Cardiac fibroblast (primary cell): ENCODE results near the gene PEPD.

Experiments
- DNase-seq, 2 donors: peaks; one replicate each; pipeline versions ENCODE4 v3.0.0 to v3.0.0-alpha.2; 2010; ENCODE audit warnings: low read depth in 2 of 2
- H3K4me3 ChIP-seq, 2 donors: replicated peaks in 1 of 2; 1 replicate in 1 of 2; 2 replicates in 1 of 2; pipeline ENCODE4 v1.5.1; 2011; ENCODE audit warnings: low read depth in 2 of 2, low read length in 2 of 2, mild to moderate bottlenecking in 2 of 2, moderate library complexity in 1 of 2
- TF ChIP-seq, protein P1 (sequence below): IDR thresholded peaks from one replicate; pipeline ENCODE4 v1.5.1; 2011; ENCODE audit warnings: low read depth, mild to moderate bottlenecking, low read length, inconsistent platforms

PEPD gene

DNA sequence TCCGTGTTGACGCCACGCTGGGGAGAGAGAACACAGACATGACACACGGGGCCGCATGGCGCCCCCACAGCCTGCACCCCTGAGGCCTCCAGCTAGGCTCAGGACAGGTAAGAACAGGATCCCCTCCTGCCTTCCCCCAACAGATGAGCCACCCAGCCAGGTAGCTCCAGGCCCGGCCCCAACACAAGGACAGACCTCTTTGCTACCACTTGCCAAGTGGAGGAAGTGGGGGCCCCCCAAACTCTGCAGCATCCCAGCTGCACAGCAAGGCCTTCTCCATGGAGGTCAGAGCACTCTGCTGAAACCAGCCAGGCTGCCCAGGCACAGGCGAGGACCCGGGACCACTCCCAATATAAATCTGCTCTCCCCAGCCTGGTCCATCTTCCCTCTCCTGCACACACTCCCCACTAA lies 31.5 kb downstream of the PEPD start:
- no peak for DNase-seq
- TF ChIP-seq, protein P1, sequence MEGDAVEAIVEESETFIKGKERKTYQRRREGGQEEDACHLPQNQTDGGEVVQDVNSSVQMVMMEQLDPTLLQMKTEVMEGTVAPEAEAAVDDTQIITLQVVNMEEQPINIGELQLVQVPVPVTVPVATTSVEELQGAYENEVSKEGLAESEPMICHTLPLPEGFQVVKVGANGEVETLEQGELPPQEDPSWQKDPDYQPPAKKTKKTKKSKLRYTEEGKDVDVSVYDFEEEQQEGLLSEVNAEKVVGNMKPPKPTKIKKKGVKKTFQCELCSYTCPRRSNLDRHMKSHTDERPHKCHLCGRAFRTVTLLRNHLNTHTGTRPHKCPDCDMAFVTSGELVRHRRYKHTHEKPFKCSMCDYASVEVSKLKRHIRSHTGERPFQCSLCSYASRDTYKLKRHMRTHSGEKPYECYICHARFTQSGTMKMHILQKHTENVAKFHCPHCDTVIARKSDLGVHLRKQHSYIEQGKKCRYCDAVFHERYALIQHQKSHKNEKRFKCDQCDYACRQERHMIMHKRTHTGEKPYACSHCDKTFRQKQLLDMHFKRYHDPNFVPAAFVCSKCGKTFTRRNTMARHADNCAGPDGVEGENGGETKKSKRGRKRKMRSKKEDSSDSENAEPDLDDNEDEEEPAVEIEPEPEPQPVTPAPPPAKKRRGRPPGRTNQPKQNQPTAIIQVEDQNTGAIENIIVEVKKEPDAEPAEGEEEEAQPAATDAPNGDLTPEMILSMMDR = no peak
- H3K4me3 ChIP-seq = no peak overlapping the region

DNA sequence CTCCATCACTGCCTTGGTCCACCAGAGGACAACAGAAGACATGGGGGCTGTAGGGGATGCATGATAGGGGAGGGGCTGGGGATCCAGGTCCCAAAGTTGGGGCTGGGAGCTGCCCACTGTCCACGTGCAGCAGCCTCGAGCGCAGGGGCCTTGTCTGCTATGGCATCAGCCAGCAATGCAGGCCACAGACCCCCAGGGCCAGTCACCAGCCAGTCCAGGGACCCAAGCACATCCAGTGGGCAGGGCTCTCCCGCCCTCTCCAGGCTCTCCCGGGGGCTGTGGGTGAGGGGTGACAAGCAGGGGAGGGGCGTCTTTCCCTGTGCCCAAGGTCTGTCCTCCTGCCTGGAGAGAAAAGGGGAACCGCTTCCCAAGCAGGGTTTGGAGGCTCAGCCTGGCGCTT lies 32.8 kb downstream of the PEPD start:
- H3K4me3 ChIP-seq = no peak overlapping the region
- TF ChIP-seq, protein P1 = no peak
- no peak for DNase-seq

DNA sequence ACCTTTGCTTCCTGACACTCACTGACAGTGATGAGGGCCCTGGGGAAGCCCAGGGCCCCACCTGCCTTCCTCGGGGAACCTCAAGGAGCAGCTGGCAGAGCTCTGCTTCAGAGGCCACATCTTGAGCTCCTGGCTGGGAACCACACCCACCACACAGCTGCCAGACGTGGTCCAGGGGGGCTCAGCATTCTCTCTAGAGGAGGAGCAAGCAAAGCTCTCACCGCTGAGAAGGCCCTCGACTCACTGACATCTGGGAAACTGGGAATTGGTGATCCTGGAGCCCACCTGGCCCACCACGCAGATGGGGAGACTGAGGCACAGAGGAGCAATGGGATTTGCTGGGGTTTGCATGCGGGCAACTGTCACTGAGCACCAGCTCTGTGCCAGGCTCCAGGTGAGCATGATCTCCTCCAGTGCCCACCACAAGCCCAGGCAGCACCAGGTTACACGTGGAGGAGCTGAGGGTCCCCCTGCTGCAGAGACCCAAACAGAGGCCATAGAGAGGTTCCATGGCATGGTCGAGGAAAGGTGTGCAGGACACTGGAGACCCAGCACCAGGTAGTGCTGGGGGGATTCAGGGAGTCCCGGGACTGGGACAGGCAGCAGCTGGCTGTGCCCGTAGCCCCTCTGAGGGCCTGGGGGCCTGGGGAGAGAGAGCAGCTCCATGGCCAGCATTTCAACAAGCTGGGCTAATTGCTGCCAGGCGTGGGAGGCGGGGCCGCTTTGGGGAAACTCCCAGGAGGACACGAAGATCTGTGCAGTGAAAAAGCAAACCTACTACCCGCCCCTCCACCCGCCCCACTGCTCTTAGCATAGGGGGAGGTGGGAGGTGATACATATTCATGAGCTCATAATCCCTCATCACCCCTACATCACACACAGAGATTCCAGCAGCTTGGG lies 33.4 kb downstream of the PEPD start:
- no peak overlapping the region for H3K4me3 ChIP-seq
- no peak for DNase-seq
- TF ChIP-seq, protein P1 = no peak

DNA sequence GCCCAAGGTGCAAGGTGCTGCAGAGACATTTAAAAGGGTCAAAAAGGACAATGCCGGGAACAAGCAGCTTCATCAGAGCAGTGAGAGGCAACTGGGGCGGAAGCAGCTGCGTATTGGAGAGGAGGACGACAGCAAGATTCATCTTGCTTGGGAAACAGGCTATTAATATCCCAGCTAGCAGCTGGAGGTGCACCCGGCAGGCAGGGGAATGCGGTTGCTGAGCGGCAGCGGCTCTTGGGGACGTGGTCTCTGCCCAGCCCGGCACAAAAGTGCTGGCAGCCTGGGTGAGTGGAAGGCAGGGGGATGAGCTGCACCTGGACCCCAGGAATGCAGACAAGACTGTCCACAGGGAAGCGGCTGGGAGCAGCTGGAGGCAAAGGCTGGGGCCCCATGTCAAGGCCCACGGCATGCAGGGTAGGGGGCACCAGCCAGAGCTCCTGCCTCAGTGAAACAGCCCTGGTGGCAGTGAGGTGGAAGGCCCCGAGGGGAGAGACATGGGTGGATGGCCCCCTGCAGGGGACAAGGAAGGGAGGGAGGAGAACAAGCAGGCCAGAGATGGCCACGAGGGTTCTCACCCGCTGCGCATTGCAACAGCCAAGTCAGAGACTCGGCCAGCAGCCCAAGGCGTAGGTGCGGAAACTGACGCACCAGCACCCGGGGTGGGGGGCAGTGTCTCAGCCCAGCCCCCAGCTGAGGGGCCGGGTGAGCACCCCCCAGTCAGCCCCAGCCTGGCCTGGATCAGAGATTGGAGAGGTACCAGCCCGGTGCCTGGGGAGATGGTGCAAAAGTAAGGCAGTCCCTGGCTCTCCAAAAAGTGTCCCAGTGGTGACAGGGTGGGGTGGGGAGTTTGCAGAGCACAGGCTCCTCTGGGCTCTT lies 34.4 kb downstream of the PEPD start:
- TF ChIP-seq, protein P1 = no peak
- H3K4me3 ChIP-seq = no peak overlapping the region
- no peak for DNase-seq

DNA sequence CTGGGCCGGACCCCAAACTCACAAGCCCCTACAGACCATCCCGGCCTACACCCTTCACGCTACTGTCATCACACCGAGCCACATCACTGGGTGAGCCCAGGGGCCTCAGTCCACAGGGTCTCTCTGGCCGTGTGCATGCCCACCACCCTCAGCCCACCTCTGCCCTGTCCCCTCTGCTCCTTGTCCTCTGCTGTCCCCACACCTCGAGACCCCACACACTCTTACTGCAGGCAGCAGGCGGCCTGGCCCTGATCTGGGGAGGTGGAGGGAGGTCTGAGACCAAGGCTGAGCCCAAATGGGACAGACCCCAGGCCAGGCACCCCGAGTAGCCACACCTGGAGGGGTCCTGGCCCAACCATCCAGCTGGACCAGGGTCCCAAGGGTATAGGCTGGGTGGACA lies 35.2 kb downstream of the PEPD start:
- no peak for DNase-seq
- H3K4me3 ChIP-seq = no peak overlapping the region
- TF ChIP-seq, protein P1 = no peak

DNA sequence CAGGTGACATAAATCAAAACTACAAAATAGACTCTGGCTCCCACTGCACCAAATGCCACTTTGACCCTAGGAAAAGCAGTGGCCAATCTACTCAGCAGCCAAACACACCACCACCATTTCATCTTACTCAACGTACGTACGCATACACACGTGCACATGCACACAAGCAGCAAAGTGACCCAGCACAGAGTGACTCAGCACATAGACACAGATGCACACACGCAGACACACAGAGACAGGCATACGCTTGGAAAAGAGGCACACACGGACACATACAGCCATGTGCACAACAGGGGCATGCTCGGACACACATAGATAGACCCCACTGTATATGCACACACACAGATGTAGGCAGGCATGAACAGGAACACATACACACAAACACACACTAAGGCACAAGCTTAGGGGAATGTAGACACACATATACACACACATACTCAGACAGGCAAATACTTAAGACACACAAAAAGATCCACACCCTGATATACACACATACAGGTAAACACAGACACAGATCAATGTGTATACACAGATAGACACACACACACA lies 37.3 kb downstream of the PEPD start:
- no peak for DNase-seq
- no peak overlapping the region for H3K4me3 ChIP-seq
- TF ChIP-seq, protein P1 = no peak
